ENCODE results near the gene C9orf43.

C9orf43 gene

GRCh38 chr9:113472199-113472598, 61.7 kb downstream of the C9orf43 start:
- no peak for TF ChIP-seq CTCF (IDR thresholded peaks at IDR 0.05; ENCODE audit: extremely low read depth, missing control alignments)

GRCh38 chr9:113474360-113475028, 63.9 kb downstream of the C9orf43 start:
- DNase-seq (ENCODE audit: low spot score) = no peak
- no peak for TF ChIP-seq CTCF (IDR thresholded peaks at IDR 0.05; ENCODE audit: extremely low read depth, missing control alignments)

More at GRCh38 chr9:113472199-113472598, 61.7 kb downstream of the C9orf43 start:
- no peak for DNase-seq (ENCODE audit: low spot score)

GRCh38 chr9:113475031-113475430, 64.5 kb downstream of the C9orf43 start:
- TF ChIP-seq CTCF (IDR thresholded peaks at IDR 0.05; ENCODE audit: extremely low read depth, missing control alignments) = no peak
- no peak for DNase-seq (ENCODE audit: low spot score)

GRCh38 chr9:113475992-113476391, 65.4 kb downstream of the C9orf43 start:
- no peak for DNase-seq (ENCODE audit: low spot score)
- no peak for TF ChIP-seq CTCF (IDR thresholded peaks at IDR 0.05; ENCODE audit: extremely low read depth, missing control alignments)

- TF ChIP-seq CTCF (IDR thresholded peaks at IDR 0.05; ENCODE audit: extremely low read depth, missing control alignments) = no peak
- no peak for DNase-seq (ENCODE audit: low spot score)
Observed at GRCh38 chr9:113476511-113476916, 66.0 kb downstream of the C9orf43 start.

- no peak for DNase-seq (ENCODE audit: low spot score)
- no peak for TF ChIP-seq CTCF (IDR thresholded peaks at IDR 0.05; ENCODE audit: extremely low read depth, missing control alignments)
Observed at GRCh38 chr9:113477058-113477457, 66.5 kb downstream of the C9orf43 start.

GRCh38 chr9:113477661-113478060, 67.1 kb downstream of the C9orf43 start:
- TF ChIP-seq CTCF (IDR thresholded peaks at IDR 0.05; ENCODE audit: extremely low read depth, missing control alignments) = no peak
- no peak for DNase-seq (ENCODE audit: low spot score)

Data from GM20000 (cell line).